Large intestine (tissue), 3 donors: Measurements from ENCODE around the gene CLASP1. TPM values are rescaled to one million over a fixed set of nuclear protein-coding genes. Genes with fewer than 3 reads are reported as not detected.
A peak's percentile ranks its signal among the peaks of the same experiment; 100 is the strongest.
"Not testable (repeated sequence)": the region's sequence is repeated elsewhere in the genome, so short reads cannot be mapped to it uniquely, and the experiment has no call there.

Experiments used
- DNase-seq, 2 donors: peaks; one replicate each; pipeline versions ENCODE4 v3.0.0 to v3.0.0-alpha.2; 2013
- H3K27ac ChIP-seq: one replicate; pipeline ENCODE4 v1.5.1; 2013; ENCODE audit warnings: low read length
- H3K27me3 ChIP-seq: 2 replicates; pipeline ENCODE4 v1.6.1; 2013; ENCODE audit warnings: low read length; ENCODE audit not compliant: control insufficient read depth, insufficient read depth
- H3K36me3 ChIP-seq: 2 replicates; pipeline ENCODE4 v1.6.1; 2013; ENCODE audit warnings: low read length; ENCODE audit not compliant: control insufficient read depth, insufficient read depth
- H3K4me1 ChIP-seq: one replicate; pipeline ENCODE4 v1.6.1; 2013; ENCODE audit warnings: low read length; ENCODE audit not compliant: control insufficient read depth, insufficient read depth
- H3K4me3 ChIP-seq: one replicate; pipeline ENCODE4 v1.5.1; 2013; ENCODE audit warnings: low read length
- H3K9me3 ChIP-seq: one replicate; pipeline ENCODE4 v1.6.1; 2013; ENCODE audit warnings: mild to moderate bottlenecking, low read depth, low read length, moderate library complexity; ENCODE audit not compliant: control insufficient read depth
- WGBS: methylation state at CpG from one replicate; pipeline ENCODE4 v1.1.5; 2013; ENCODE audit warnings: low lambda C conversion rate; ENCODE audit not compliant: insufficient coverage; 5-methylcytosine and 5-hydroxymethylcytosine counted together
- polyA plus RNA-seq: library from polyadenylated mRNA; unstranded; fragments of 120-200 nt; gene quantifications from one replicate; pipeline ENCODE4 v1.2.1, GENCODE V29; 2013

CLASP1 gene
- polyA plus RNA-seq, 1 donor = 31.8 TPM

DNA sequence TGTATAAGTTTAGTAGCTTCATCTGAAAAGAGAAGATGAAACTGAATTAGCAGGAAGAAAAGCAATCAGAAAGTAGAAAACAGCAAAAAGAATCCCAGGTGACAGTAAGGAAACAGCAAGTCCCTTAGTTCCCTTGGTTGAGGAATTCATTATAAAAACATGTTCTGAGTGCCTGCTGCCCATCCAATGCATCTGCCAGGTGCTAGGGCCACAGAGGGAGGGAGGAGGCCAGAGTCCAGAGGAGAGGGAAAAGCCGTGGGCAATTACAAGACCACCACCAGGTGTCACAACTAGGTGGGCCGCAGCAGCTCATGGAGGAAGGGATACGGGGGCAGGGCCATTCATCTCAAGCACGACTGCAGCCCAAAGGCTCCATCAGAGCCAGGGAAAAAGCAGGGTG lies 308.3 kb downstream of the CLASP1 start:
- H3K27me3 ChIP-seq = no peaks in the 10 kb centered on the region
- WGBS = no CpG with 5 or more reads among the region's 4 CpGs
- H3K4me3 ChIP-seq = no peak overlapping the region
- H3K4me1 ChIP-seq = no peaks in the 10 kb centered on the region
- peaks cover 58% of the 10 kb centered on the region for H3K36me3 ChIP-seq
- DNase-seq = no peak
- H3K9me3 ChIP-seq = no peaks in the 10 kb centered on the region
- H3K27ac ChIP-seq = no peak overlapping the region

- WGBS = no CpG with 5 or more reads among the region's 20 CpGs
- DNase-seq = no peak
- peaks cover 38% of the 10 kb centered on the region for H3K36me3 ChIP-seq
- peaks cover 11% of the 10 kb centered on the region for H3K4me1 ChIP-seq
- H3K4me3 ChIP-seq = no peak overlapping the region
- H3K27ac ChIP-seq = no peak overlapping the region
- no peaks in the 10 kb centered on the region for H3K27me3 ChIP-seq
- no peaks in the 10 kb centered on the region for H3K9me3 ChIP-seq
Measured at GRCh38 chr2:121338281-121338680, 311.0 kb downstream of the CLASP1 start.

DNA sequence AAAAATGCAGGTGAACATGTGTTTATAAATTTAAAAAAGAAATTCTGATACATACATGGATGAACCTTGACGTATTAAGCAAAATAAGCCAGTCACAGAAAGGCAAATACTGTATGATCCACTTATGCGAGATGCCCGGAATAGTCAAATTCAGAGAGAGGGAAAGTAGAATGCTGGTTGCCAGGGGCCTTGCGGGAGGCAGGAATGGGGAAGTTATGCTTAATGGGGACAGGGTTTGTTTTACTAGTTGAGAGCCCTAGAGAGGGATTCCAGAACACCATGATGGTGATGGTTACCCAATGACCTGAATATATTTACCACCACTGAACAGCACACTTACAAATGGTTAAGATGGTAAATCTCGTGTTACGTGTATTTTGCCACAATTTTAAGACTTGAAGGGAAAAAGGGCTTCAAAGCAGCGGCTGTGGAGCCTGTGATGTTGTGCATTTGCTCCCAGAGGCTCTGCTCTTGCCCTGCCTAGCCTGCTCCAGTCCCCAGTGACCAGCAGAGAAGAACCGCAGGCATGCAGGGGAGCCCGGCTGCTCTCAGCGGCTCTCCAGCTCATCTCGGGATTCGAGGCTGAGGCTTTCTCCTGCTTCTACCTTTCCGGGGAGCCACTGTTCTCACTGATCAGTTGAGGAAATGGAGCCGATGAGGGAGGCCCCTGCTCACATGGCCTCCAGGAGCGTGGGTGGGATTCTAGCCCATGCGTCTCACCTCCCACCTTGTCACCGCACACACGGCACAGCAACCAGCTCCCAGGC lies 312.6 kb downstream of the CLASP1 start:
- 97% methylated on average over 4 of the region's 18 CpGs for WGBS
- H3K4me3 ChIP-seq = no peak overlapping the region
- no peaks in the 10 kb centered on the region for H3K9me3 ChIP-seq
- peaks cover 32% of the 10 kb centered on the region for H3K36me3 ChIP-seq
- H3K4me1 ChIP-seq = peaks cover 11% of the 10 kb centered on the region
- DNase-seq = no peak
- no peaks in the 10 kb centered on the region for H3K27me3 ChIP-seq
- H3K27ac ChIP-seq = no peak overlapping the region

DNA sequence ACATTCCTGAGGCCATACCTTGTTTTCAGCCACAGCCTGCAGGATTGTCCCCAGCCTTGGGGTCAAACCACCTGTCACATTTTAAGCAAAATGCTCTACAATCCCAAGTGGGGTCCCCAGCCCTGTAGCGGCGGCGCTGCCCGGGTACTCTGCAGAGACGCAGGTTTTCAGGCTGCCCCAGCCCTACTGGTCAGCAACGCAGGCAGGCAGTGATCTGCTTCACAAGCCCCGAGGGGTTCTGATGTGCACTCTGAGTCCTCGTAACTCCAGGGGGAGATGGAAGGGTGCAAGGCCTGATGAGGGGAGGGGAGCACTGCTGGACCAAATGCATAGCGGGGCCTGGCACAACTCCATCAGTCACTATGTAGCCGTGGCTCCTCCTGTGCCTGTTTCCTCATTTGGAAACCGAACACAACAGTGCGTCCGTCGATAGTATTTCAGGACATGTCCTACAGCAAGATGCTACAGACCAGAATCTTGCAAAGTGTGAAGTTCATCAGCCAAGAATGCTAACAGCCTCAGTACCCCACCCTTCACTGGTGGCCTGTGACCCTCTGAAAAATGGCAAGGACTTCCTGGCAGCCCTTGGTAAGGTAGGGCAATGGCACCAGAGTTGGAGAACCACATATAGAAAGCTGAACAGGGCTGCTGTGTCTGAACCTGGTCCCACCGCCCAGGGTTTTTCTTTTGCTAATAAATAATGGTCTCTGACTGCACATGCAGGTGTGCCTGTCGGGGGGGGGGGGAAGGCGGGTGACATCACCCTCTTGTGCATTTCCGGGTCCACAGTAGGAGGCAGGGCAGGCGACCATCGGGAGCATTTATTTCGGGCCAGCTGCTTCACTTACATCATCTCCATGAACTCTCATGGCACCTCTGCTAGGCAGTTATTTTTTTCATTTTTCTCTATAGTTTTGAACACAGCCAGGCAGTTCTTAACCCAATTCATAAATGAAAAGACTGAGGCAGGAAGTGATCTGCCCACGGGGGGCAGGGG lies 313.7 kb downstream of the CLASP1 start:
- no peaks in the 10 kb centered on the region for H3K27me3 ChIP-seq
- peak; percentile 31 to 53 for DNase-seq
- no peak overlapping the region for H3K27ac ChIP-seq
- H3K9me3 ChIP-seq = no peaks in the 10 kb centered on the region
- H3K4me3 ChIP-seq = no peak overlapping the region
- 60% methylated on average over 1 of the region's 22 CpGs for WGBS
- H3K4me1 ChIP-seq = peaks cover 11% of the 10 kb centered on the region
- H3K36me3 ChIP-seq = peaks cover 24% of the 10 kb centered on the region

GRCh38 chr2:121334581-121335293 lies 314.5 kb downstream of the CLASP1 start:
- WGBS = no CpG with 5 or more reads among the region's 14 CpGs

GRCh38 chr2:121333834-121334558 lies 315.3 kb downstream of the CLASP1 start:
- Histone ChIP-seq H3K9me3 (no peaks in the 10 kb centered on the region), H3K4me3 (no peak overlapping the region), H3K27ac (no peak overlapping the region), H3K4me1 (peaks cover 11% of the 10 kb centered on the region), H3K36me3 (peaks cover 9% of the 10 kb centered on the region), H3K27me3 (no peaks in the 10 kb centered on the region)
- WGBS = 80% methylated on average over 3 of the region's 12 CpGs
- no peak for DNase-seq

More at GRCh38 chr2:121334581-121335293, 314.5 kb downstream of the CLASP1 start:
- DNase-seq = peak; percentile 29 to 54
- H3K27me3 ChIP-seq = no peaks in the 10 kb centered on the region
- H3K4me3 ChIP-seq = no peak overlapping the region
- H3K9me3 ChIP-seq = no peaks in the 10 kb centered on the region
- H3K4me1 ChIP-seq = peaks cover 11% of the 10 kb centered on the region
- peaks cover 16% of the 10 kb centered on the region for H3K36me3 ChIP-seq
- no peak overlapping the region for H3K27ac ChIP-seq

- H3K4me3 ChIP-seq = no peak overlapping the region
- DNase-seq = no peak
- peaks cover 3% of the 10 kb centered on the region for H3K36me3 ChIP-seq
- no peaks in the 10 kb centered on the region for H3K27me3 ChIP-seq
- no peaks in the 10 kb centered on the region for H3K9me3 ChIP-seq
- no peak overlapping the region for H3K27ac ChIP-seq
- no CpG with 5 or more reads among the region's 17 CpGs for WGBS
- H3K4me1 ChIP-seq = peaks cover 11% of the 10 kb centered on the region
Measured at GRCh38 chr2:121333231-121333630, 316.0 kb downstream of the CLASP1 start.

GRCh38 chr2:121331324-121331723 lies 317.9 kb downstream of the CLASP1 start:
- DNase-seq, H3K27me3 ChIP-seq, H3K4me3 ChIP-seq, H3K36me3 ChIP-seq, H3K9me3 ChIP-seq, H3K27ac ChIP-seq: not testable (repeated sequence)
- no CpG with 5 or more reads among the region's 8 CpGs for WGBS
- peaks cover 11% of the 10 kb centered on the region for H3K4me1 ChIP-seq

DNA sequence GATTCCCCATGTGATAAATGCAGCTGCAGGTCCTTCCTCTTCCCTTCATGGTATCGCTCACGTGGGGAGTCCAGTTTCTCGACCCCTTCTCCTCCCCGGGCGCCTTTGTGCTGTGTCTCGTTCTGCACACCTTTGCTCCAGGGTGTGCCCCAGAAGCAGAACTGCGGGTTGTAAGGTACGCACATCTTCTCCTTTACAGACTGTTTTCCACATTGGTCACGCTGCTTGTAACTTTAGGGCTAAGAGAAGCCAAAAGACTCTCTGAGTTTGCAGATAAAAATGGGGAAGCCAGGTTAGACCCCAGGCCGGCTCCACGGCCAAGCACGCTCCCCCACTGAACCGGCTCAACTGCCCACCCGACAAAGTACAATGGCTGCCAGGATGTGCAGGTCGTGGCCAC lies 318.3 kb downstream of the CLASP1 start:
- no peak for DNase-seq
- Histone ChIP-seq H3K36me3 (no peaks in the 10 kb centered on the region), H3K4me3 (no peak overlapping the region), H3K4me1 (peaks cover 11% of the 10 kb centered on the region), H3K9me3 (no peaks in the 10 kb centered on the region), H3K27me3 (no peaks in the 10 kb centered on the region), H3K27ac (no peak overlapping the region)
- 90% methylated on average over 2 of the region's 15 CpGs for WGBS
